ENCODE results near the gene DAAM1. TPM values are rescaled to one million over a fixed set of nuclear protein-coding genes. Genes with fewer than 3 reads are reported as not detected.

The DAAM1 gene
- total and polyA plus RNA-seq, 3 experiments from 2014 or later, result 9.3 to 14.4 (median 12.3) TPM

- no peaks in the 10 kb centered on the region for H3K27me3 ChIP-seq (ENCODE audit: insufficient read depth, low read length, poor library complexity, severe bottlenecking)
- H3K4me3 Mint-ChIP-seq, result no peak overlapping the region
- H3K36me3 ChIP-seq (ENCODE audit: insufficient read depth, low read length), result no peaks in the 10 kb centered on the region
- POLR2A ChIA-PET, result no interaction called here
- H3K27ac Mint-ChIP-seq, result no peak overlapping the region
- no peaks in the 10 kb centered on the region for H3K4me1 ChIP-seq (ENCODE audit: insufficient read depth, low read length)
- no peaks in the 10 kb centered on the region for H3K9me3 ChIP-seq (ENCODE audit: low read length)
- H3K4me3 ChIP-seq (ENCODE audit: low read length), result no peak overlapping the region
- no peaks in the 10 kb centered on the region for H3K27me3 Mint-ChIP-seq
- CTCF ChIA-PET, result no interaction called here
- H3K27ac ChIP-seq (ENCODE audit: low read depth, low read length), result no peak overlapping the region
- no peaks in the 10 kb centered on the region for H3K9me3 Mint-ChIP-seq
- H3K4me1 Mint-ChIP-seq, result peaks cover 5 to 10% (median 8%) of the 10 kb centered on the region in 3 donors
- H3K36me3 Mint-ChIP-seq, result peaks cover 27 to 50% (median 37%) of the 10 kb centered on the region in 3 donors
- no peak for DNase-seq
Observed at GRCh38 chr14:59363531-59364226, 175.2 kb downstream of the DAAM1 start.

- H3K36me3 ChIP-seq (ENCODE audit: insufficient read depth, low read length), result no peaks in the 10 kb centered on the region
- POLR2A ChIA-PET, result no interaction called here
- Mint-ChIP-seq H3K4me3 (no peak overlapping the region), H3K27me3 (peaks cover 0 to 4% of the 10 kb centered on the region in 2 donors), H3K9me3 (no peaks in the 10 kb centered on the region), H3K4me1 (no peaks in the 10 kb centered on the region), H3K36me3 (peaks cover 7 to 27% (median 10%) of the 10 kb centered on the region in 3 donors), H3K27ac (no peak overlapping the region)
- no peak overlapping the region for H3K4me3 ChIP-seq (ENCODE audit: low read length)
- no peaks in the 10 kb centered on the region for H3K4me1 ChIP-seq (ENCODE audit: insufficient read depth, low read length)
- no peak for DNase-seq
- no peaks in the 10 kb centered on the region for H3K27me3 ChIP-seq (ENCODE audit: insufficient read depth, low read length, poor library complexity, severe bottlenecking)
- CTCF ChIA-PET, result no interaction called here
- H3K9me3 ChIP-seq (ENCODE audit: low read length), result no peaks in the 10 kb centered on the region
- H3K27ac ChIP-seq (ENCODE audit: low read depth, low read length), result no peak overlapping the region
Observed at GRCh38 chr14:59370158-59370742, 181.8 kb downstream of the DAAM1 start.

- Histone ChIP-seq H3K4me3 (ENCODE audit: low read length) (no peak overlapping the region), H3K27me3 (ENCODE audit: insufficient read depth, low read length, poor library complexity, severe bottlenecking) (no peaks in the 10 kb centered on the region), H3K27ac (ENCODE audit: low read depth, low read length) (no peak overlapping the region), H3K9me3 (ENCODE audit: low read length) (no peaks in the 10 kb centered on the region), H3K36me3 (ENCODE audit: insufficient read depth, low read length) (no peaks in the 10 kb centered on the region), H3K4me1 (ENCODE audit: insufficient read depth, low read length) (no peaks in the 10 kb centered on the region)
- CTCF ChIA-PET, result no interaction called here
- Mint-ChIP-seq H3K4me1 (no peaks in the 10 kb centered on the region), H3K9me3 (no peaks in the 10 kb centered on the region), H3K4me3 (no peak overlapping the region), H3K27me3 (peaks cover 0 to 4% of the 10 kb centered on the region in 2 donors), H3K27ac (no peak overlapping the region), H3K36me3 (peaks cover 7 to 20% (median 10%) of the 10 kb centered on the region in 3 donors)
- POLR2A ChIA-PET, result no interaction called here
- DNase-seq, result no peak
Observed at GRCh38 chr14:59371771-59372170, 183.3 kb downstream of the DAAM1 start.

GRCh38 chr14:59374048-59374447 is 185.6 kb downstream of the DAAM1 start:
- H3K36me3 ChIP-seq (ENCODE audit: insufficient read depth, low read length), result no peaks in the 10 kb centered on the region
- peaks cover 3 to 18% of the 10 kb centered on the region in 2 donors for H3K27me3 Mint-ChIP-seq
- H3K27ac Mint-ChIP-seq, result no peak overlapping the region
- no peaks in the 10 kb centered on the region for H3K27me3 ChIP-seq (ENCODE audit: insufficient read depth, low read length, poor library complexity, severe bottlenecking)
- H3K4me1 ChIP-seq (ENCODE audit: insufficient read depth, low read length), result no peaks in the 10 kb centered on the region
- H3K9me3 Mint-ChIP-seq, result no peaks in the 10 kb centered on the region
- H3K27ac ChIP-seq (ENCODE audit: low read depth, low read length), result no peak overlapping the region
- no peak overlapping the region for H3K4me3 ChIP-seq (ENCODE audit: low read length)
- ChIA-PET CTCF (no interaction called here), POLR2A (no interaction called here)
- no peak for DNase-seq
- peaks cover 0 to 3% (median under 1%) of the 10 kb centered on the region in 3 donors for H3K36me3 Mint-ChIP-seq
- H3K4me1 Mint-ChIP-seq, result no peaks in the 10 kb centered on the region
- no peaks in the 10 kb centered on the region for H3K9me3 ChIP-seq (ENCODE audit: low read length)
- H3K4me3 Mint-ChIP-seq, result no peak overlapping the region

GRCh38 chr14:59376686-59377085 is 188.2 kb downstream of the DAAM1 start:
- no peaks in the 10 kb centered on the region for H3K4me1 ChIP-seq (ENCODE audit: insufficient read depth, low read length)
- Mint-ChIP-seq H3K27me3 (peaks cover 6 to 23% of the 10 kb centered on the region in 2 donors), H3K36me3 (no peaks in the 10 kb centered on the region), H3K9me3 (no peaks in the 10 kb centered on the region), H3K27ac (no peak overlapping the region), H3K4me3 (no peak overlapping the region), H3K4me1 (no peaks in the 10 kb centered on the region)
- CTCF ChIA-PET, result no interaction called here
- no peaks in the 10 kb centered on the region for H3K36me3 ChIP-seq (ENCODE audit: insufficient read depth, low read length)
- no peak overlapping the region for H3K4me3 ChIP-seq (ENCODE audit: low read length)
- H3K9me3 ChIP-seq (ENCODE audit: low read length), result no peaks in the 10 kb centered on the region
- no peak overlapping the region for H3K27ac ChIP-seq (ENCODE audit: low read depth, low read length)
- no peak for DNase-seq
- POLR2A ChIA-PET, result no interaction called here
- no peaks in the 10 kb centered on the region for H3K27me3 ChIP-seq (ENCODE audit: insufficient read depth, low read length, poor library complexity, severe bottlenecking)

GRCh38 chr14:59377491-59377890 is 189.0 kb downstream of the DAAM1 start:
- Mint-ChIP-seq H3K36me3 (no peaks in the 10 kb centered on the region), H3K27ac (no peak overlapping the region), H3K27me3 (peaks cover 6 to 23% of the 10 kb centered on the region in 2 donors), H3K4me3 (no peak overlapping the region), H3K9me3 (peaks cover 0 to 2% (median 0%) of the 10 kb centered on the region in 5 donors), H3K4me1 (no peaks in the 10 kb centered on the region)
- no peak overlapping the region for H3K27ac ChIP-seq (ENCODE audit: low read depth, low read length)
- no peak for DNase-seq
- no peaks in the 10 kb centered on the region for H3K9me3 ChIP-seq (ENCODE audit: low read length)
- POLR2A ChIA-PET, result no interaction called here
- H3K4me3 ChIP-seq (ENCODE audit: low read length), result no peak overlapping the region
- no peaks in the 10 kb centered on the region for H3K36me3 ChIP-seq (ENCODE audit: insufficient read depth, low read length)
- H3K4me1 ChIP-seq (ENCODE audit: insufficient read depth, low read length), result no peaks in the 10 kb centered on the region
- CTCF ChIA-PET, result no interaction called here
- no peaks in the 10 kb centered on the region for H3K27me3 ChIP-seq (ENCODE audit: insufficient read depth, low read length, poor library complexity, severe bottlenecking)

GRCh38 chr14:59377991-59378601 is 189.6 kb downstream of the DAAM1 start:
- Histone ChIP-seq H3K9me3 (ENCODE audit: low read length) (no peaks in the 10 kb centered on the region), H3K36me3 (ENCODE audit: insufficient read depth, low read length) (no peaks in the 10 kb centered on the region), H3K4me3 (ENCODE audit: low read length) (no peak overlapping the region), H3K4me1 (ENCODE audit: insufficient read depth, low read length) (no peaks in the 10 kb centered on the region), H3K27ac (ENCODE audit: low read depth, low read length) (no peak overlapping the region), H3K27me3 (ENCODE audit: insufficient read depth, low read length, poor library complexity, severe bottlenecking) (no peaks in the 10 kb centered on the region)
- peaks cover 0 to 8% (median 0%) of the 10 kb centered on the region in 5 donors for H3K9me3 Mint-ChIP-seq
- no peaks in the 10 kb centered on the region for H3K4me1 Mint-ChIP-seq
- H3K4me3 Mint-ChIP-seq, result no peak overlapping the region
- H3K27ac Mint-ChIP-seq, result no peak overlapping the region
- CTCF ChIA-PET, result no interaction called here
- H3K27me3 Mint-ChIP-seq, result peaks cover 6 to 23% of the 10 kb centered on the region in 2 donors
- no peak for DNase-seq
- no peaks in the 10 kb centered on the region for H3K36me3 Mint-ChIP-seq
- POLR2A ChIA-PET, result no interaction called here

- Histone ChIP-seq H3K9me3 (ENCODE audit: low read length) (no peaks in the 10 kb centered on the region), H3K27ac (ENCODE audit: low read depth, low read length) (no peak overlapping the region), H3K27me3 (ENCODE audit: insufficient read depth, low read length, poor library complexity, severe bottlenecking) (no peaks in the 10 kb centered on the region), H3K36me3 (ENCODE audit: insufficient read depth, low read length) (no peaks in the 10 kb centered on the region), H3K4me1 (ENCODE audit: insufficient read depth, low read length) (no peaks in the 10 kb centered on the region), H3K4me3 (ENCODE audit: low read length) (no peak overlapping the region)
- Mint-ChIP-seq H3K9me3 (peaks cover 0 to 7% (median 6%) of the 10 kb centered on the region in 5 donors), H3K36me3 (peaks cover 0 to 1% (median 0%) of the 10 kb centered on the region in 3 donors), H3K4me1 (no peaks in the 10 kb centered on the region), H3K27ac (no peak overlapping the region), H3K4me3 (no peak overlapping the region), H3K27me3 (peaks cover 5 to 39% of the 10 kb centered on the region in 2 donors)
- ChIA-PET CTCF (no interaction called here), POLR2A (no interaction called here)
- DNase-seq, result no peak
Observed at GRCh38 chr14:59389936-59390335, 201.5 kb downstream of the DAAM1 start.
